GM12801 (cell line): ENCODE data around the gene SOHLH2.

Experiments used
- CTCF ChIP-seq: IDR thresholded peaks from one replicate; pipeline ENCODE4 v1.5.1; 2011; ENCODE audit warnings: control low read depth; ENCODE audit not compliant: insufficient read length; ENCODE audit errors: extremely low read depth

The SOHLH2 gene

GRCh38 chr13:36147330-36147729, 67.0 kb downstream of the SOHLH2 start:
- TF ChIP-seq CTCF, result no peak

GRCh38 chr13:36146511-36147269, 67.7 kb downstream of the SOHLH2 start:
- no peak for TF ChIP-seq CTCF

- no peak for TF ChIP-seq CTCF
Measured at GRCh38 chr13:36143738-36144137, 70.6 kb downstream of the SOHLH2 start.

DNA sequence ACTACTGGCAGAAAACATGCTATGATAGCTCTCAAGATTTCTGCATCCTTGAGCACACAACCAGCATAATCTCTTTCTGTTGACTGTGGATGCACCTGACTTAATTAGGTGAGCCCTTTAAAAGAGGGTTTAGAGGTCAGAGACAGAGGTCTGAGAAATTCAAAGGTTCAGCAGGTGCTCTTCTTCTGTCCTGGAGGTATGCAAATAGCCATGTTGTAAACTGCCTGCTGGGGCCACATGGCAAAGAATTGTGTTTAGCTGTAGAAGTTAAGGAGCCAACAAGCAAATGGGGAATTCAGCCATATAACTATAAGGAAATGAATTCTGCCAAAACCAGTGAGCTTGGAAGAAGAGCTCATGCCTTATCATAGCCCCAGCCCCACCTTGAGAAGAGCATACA, 71.6 kb downstream of the SOHLH2 start:
- TF ChIP-seq CTCF, result no peak

- no peak for TF ChIP-seq CTCF
Measured at GRCh38 chr13:36135876-36136275, 78.5 kb downstream of the SOHLH2 start.

DNA sequence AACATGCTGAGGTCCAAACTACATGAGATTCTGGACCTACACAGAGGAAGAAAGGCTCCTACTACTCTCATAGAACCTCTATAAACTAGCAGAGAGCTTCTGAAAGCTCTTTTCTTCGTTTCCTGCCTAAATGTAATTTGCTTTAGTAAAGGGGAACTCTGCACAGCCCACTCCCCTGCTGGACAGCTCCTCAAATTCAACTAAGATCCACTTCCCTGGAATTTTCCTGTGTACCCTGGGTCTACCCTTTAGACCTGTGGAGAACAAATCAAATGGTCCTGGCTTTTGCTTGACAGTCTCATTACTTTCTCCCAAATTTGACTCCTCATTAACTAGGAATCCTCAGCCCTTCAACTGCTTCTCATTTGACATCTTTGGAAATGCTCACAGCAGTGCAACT, 79.7 kb downstream of the SOHLH2 start:
- TF ChIP-seq CTCF, result no peak

DNA sequence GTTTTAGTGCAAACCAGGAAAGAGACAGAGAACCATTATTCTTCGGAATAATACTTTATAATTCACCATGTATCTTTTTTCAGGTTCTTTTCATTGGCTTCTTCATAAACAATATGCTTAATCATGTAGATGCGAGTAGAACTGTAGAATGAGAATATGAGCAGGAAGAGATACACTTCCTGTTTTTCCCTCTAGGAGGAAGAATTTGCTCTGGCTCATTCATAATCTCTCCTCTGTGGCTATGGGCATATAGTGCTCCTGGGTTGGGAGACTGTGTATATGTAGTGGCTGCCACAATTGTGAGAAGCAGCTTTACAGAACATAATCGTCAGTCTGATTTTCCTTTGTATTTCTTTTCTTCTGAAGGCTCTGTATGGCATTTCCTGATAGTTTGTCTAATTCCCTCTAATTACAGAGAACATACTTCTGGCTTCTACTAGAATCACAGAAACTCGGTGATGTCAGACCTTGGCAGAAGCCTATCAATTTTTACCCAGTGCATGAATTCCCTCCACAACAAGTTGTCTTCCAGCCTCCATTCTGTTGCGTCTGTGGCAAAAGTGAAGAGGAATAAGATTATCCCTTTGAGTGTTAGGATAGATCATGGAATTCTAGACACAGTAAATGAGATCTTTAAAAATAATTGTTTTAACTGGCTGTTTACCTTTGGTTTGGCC, 80.3 kb downstream of the SOHLH2 start:
- no peak for TF ChIP-seq CTCF
